HG03159 (cell line): ENCODE measurements around the gene PLEKHJ1.
"Not testable (repeated sequence)": the region's sequence is repeated elsewhere in the genome, so short reads cannot be mapped to it uniquely, and the experiment has no call there.

Experiments
- ATAC-seq: cut with Tn5 transposase; IDR thresholded peaks from one replicate; pipeline ENCODE4 v1.9.1; 2021; ENCODE audit warnings: mild to moderate bottlenecking, moderate library complexity; ENCODE audit not compliant: unreplicated experiment

Gene PLEKHJ1, protein sequence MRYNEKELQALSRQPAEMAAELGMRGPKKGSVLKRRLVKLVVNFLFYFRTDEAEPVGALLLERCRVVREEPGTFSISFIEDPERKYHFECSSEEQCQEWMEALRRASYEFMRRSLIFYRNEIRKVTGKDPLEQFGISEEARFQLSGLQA

DNA sequence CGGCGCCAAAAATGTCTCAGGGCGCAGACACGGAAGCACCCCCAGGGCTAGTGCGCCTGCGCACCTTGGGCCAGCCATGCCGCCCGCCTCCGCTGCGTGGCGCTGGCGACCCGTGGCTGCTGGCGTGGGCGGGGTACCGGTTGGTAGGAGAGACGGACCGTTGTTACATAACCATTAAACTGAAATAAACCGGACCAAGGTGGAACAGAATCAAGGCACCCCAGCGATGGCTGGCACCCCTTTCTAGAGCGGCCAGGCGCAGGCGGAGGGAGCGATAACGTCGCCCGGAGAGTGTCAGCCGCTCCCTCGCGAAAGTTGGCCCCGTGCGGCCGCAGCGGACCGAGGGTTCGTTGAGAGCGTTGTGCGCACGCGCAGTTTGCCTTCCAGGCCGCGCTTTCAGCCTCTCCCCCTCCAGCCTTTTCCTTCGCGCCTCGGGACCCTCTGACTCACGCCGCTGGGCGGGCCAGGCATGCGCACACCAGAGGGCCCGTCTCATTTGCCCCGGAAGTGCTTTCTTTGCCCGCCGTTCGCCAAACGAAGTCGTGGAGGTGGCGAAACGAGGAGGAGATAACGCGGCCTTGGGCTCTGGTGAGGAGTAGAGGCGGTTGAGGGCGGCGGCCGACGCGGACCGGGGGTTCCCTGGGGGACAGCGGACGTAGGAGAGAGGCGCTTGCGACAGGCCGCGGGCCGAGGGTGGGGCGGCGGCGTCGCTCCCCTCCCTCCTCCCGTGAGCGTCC lies at the start of gene PLEKHJ1, which contains the start of gene SF3A2:
Gene PLEKHJ1 (minus strand): TSS at position 16 of the 737 bp plus-strand sequence. CDS start 81 bp downstream, outside the sequence.
Gene SF3A2 (plus strand): TSS at position 511 of the 737 bp plus-strand sequence. CDS start 6,595 bp downstream, outside the sequence.
- peak; percentile 66 for ATAC-seq

DNA sequence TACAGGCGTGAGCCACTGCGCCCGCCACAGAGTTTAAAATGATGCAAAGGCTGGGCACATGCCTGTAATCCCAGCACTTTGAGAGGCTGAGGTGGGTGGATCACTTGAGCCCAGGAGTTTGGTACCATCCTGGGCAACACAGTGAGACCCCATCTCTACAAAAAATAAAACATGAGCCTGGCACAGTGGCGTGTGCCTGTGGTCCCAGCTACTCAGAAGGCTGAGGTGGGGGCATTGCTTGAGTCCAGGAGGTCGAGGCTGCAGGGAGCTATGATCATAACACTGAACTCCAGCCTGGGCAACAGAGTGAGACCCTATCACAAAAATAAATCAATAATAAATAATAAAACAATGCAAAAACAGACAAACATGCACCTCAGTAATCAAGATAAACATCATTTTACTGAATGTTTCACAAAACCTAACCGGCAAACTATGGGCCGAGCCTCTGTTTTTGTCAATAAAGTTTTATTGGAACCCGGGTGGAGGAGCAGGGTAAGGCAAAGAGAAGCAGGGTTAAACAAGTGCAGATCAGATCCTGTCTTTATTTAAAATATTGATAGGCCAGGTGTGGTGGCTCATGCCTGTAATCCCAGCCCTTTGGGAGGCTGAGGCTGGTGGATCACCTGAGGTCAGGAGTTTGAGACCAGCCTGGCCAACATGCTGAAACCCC lies 47.8 kb upstream of the PLEKHJ1 start:
- no peak for ATAC-seq

DNA sequence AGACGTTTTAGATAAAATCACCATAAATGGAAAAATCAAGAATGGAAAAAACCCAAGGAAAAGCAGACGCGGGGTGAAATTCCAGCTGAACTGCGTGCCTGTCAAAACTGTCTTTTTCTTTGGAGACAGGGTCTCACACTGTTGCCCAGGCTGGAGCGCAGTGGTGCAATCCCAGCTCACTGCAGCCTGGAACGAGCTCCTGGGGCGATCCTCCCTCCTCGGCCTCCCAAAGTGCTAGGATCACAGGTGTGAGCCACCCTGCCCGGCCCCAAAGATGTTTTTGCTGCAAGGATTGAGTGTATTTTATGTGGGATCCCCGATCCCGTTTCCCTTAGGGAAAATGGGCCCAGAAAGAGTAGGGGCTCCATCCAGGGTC lies 46.7 kb upstream of the PLEKHJ1 start:
- no peak for ATAC-seq

GRCh38 chr19:2282062-2282861 lies 46.1 kb upstream of the PLEKHJ1 start, which contains the start of gene PEAK3:
Gene PEAK3 (minus strand): TSS chr19:2282175. CDS start chr19:2280931, 1,244 bp downstream.
- no peak for ATAC-seq

- ATAC-seq, result not testable (repeated sequence)
Measured at GRCh38 chr19:2281265-2282061, 45.3 kb upstream of the PLEKHJ1 start.

DNA sequence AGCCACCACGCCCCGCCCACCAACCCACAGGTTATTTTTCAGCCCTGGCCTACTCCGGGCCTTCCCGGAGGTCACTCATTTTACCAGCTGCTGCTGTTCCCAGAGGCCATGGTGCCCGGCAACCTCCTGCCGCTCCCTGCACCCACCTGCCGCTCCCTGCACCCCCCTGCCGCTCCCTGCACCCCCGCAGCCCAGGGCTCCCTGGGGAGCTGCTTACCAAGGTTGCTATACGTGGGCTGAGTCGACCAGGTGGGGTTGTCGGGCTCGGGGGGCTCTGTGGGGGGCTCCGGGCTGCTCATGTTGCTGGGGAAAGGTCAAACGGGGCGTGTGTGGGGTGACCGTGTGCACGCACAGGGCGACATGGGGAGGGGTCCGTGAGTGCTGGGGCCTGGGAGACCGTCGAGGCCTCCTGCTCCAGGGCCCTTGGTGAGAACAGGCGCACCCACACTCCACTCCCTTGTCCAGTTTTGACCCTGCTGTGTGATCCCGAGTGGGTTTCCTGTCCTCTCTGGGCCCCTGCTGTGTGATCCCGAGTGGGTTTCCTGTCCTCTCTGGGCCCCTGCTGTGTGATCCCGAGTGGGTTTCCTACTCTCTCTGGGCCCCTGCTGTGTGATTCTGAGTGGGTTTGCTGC lies 44.6 kb upstream of the PLEKHJ1 start:
- ATAC-seq, result no peak

DNA sequence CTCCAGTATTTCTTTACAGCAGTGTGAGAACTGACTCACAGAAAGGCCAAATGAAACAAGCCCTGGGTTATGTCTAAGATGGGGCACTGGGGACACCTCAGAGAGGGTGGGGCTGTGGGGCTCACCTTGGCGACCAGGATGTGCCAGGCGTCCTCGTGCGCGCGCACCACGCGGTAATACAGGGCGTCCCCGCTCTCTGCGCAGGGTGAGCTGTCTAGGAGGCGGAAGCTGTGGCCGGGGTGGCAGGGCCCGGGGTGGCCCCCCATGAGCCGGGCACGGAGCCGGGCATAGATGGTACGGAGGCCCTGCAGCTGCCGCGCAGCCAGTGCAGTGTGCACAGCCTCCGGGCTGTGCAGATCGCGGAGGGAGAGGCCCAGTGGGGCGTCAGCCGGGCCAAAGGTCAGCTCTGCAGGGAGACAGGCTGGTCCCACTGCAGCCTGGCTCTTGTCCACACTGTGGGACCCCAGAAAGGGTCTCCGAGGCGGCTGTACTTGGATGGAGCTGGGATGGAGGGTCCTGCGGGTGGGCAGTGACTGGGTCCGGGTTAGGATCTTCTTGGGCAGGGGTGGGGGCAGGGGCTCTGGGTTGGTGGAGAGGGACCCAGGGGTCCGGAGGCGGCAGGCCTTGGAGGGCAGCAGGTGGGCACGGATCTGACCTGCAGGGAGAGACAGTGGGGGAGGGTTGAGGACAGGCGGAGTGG lies 42.5 kb upstream of the PLEKHJ1 start:
- no peak for ATAC-seq

DNA sequence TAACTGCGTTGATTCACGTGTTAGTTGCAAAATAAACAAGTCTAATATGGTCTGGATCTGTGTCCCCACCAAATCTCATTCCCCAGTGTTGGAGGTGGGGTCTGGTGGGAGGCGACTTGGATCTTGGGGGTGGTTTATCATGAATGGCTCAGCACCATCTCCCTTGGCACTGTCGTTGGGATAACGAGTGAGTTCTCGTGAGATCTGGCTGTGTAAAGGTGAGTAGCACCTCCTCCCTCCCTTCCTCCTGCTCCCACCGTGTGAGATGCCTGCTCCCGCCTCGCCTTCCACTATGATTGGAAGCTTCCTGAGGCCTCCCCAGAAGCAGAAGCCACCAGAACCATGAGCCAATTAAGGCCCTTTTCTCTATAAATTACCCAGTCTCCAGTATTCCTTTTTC lies 41.0 kb upstream of the PLEKHJ1 start:
- ATAC-seq, result no peak

DNA sequence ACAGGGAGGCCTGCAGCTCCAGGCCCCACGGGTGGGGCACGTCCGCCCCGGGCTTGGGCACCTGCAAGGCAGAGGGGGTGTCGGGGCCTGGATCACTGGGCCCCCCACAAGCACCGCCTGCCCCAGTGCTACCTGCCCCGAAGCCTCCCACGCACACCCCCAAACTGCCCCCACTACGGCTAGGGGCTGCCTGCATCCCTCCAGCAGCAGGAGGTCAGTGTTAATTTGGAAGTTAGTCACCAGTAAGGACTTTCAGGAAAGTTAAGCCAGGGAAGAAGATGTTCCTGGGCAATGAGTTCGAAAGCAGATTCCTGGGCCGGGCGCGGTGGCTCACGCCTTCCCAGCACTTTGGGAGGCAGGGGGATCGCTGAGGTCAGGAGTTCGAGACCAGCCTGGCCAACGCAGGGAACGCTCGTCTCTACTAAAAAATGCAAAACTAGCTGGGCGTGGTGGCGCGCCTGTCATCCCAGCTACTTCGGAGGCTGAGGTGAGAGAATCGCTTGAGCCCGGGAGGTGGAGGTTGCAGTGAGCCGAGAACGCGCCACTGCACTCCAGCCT lies 40.4 kb upstream of the PLEKHJ1 start:
- no peak for ATAC-seq

- ATAC-seq, result no peak
Measured at GRCh38 chr19:2275588-2276428, 39.7 kb upstream of the PLEKHJ1 start.

GRCh38 chr19:2274931-2275535 lies 38.9 kb upstream of the PLEKHJ1 start:
- no peak for ATAC-seq

DNA sequence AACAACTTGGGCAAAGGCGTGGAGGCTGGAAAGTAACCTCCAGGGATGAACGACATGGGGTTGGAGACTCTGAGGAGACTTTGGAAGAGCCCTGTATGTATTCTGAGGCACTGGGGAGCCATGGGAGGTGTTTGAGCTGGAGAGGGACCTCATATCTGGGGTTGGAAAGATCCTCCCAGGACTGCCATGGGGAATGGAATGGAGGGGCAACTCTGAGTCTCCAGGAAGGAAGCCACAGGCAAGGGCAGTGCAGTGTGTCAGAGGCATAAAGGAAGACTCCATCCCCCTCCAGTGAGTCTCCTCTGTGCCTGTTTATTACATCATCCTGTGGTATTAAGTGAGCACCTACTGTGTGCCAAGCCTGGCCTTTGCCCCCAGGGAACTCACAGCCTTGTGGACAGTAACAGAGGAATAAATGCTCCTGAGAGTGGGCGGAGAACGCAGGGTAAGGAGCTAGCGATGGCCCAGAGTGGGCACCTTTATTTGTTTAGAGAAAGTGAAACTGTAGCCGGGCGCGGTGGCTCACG lies 38.1 kb upstream of the PLEKHJ1 start:
- no peak for ATAC-seq

GRCh38 chr19:2273356-2274184 lies 37.4 kb upstream of the PLEKHJ1 start:
- ATAC-seq, result peak; percentile 31

DNA sequence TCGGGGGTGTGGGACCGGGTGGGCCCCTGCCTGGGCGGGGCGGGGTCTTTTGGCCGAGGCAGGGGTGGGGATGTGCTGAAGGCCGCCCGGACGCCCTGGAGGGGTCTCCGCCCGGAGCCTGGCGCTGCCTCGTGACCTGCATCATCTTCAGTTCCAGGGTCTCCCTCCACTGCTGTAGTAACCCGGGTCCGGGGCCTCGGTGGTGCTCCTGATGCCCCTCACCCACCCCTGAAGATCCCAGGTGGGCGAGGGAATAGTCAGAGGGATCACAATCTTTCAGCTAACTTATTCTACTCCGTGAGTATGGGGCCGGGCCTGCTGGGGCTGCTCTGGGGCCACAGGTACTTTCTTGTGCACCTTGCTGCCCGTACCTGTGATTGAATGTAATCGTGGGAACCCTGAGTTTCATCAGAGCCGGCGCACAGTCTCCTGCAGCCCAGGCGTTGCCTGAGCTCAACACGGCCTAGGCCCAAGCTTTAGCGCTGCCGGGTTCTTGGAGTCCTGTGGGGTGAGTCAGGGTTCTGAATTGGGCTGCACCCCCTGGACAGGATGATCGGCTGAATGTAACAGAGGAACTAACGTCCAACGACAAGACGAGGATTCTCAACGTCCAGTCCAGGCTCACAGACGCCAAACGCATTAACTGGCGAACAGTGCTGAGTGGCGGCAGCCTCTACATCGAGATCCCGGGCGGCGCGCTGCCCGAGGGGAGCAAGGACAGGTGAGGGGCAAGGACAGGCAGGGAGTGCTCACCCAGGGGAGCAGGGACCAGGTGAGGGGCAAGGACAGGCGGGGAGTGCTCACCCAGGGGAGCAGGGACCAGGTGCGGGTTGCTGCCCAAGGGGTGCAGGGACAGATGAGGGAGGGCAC lies 35.3 kb upstream of the PLEKHJ1 start:
- ATAC-seq, result no peak

DNA sequence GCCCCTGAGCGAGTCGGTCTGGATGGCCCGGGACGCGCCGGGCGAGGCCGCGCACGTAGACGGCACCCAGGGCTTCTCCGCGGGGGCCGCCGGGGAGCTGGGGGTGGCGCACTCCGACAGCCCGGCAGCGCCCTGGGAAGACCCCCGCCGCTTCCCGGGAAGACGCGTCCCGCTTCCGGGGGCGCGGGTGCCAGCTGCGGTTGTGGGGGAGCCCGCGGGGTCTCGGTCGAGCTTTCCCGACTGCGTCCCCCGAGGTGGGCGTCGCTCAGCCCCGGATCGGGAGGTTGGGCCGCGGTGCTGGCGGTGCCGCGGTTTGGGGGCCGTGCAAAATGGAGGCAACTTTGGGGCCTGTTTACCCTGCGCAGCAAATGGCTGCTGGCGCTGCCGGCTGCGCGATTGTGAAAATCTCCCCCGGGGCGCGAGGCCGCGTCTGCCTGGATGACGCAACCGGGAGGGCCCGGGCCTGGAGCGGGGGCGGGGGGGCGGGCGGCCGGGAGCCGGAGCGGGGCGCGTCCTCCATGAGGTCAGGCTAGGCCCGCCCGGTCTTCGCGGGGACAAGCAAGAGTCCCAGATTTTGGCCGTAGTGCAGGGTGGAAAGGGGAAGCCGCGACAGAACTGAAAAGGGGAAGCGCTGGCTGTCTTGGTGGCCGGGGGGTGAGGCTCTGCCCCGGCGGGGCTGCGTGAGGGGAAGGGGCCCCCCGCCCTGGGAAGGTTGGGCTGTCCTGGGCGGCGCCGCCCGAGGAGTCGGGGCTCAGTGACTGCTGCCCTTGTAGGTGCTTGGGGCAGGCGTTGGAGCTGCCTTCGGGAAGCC lies 34.5 kb upstream of the PLEKHJ1 start:
- no peak for ATAC-seq
